ENCODE results near the gene DKK1. TPM values are rescaled to one million over a fixed set of nuclear protein-coding genes. Genes with fewer than 3 reads are reported as not detected.

Gene DKK1
- polyA plus RNA-seq, 1 donor (not counting 4 experiments of a cell fraction or from before 2014, with no cell fraction given), result 223 TPM

DNA sequence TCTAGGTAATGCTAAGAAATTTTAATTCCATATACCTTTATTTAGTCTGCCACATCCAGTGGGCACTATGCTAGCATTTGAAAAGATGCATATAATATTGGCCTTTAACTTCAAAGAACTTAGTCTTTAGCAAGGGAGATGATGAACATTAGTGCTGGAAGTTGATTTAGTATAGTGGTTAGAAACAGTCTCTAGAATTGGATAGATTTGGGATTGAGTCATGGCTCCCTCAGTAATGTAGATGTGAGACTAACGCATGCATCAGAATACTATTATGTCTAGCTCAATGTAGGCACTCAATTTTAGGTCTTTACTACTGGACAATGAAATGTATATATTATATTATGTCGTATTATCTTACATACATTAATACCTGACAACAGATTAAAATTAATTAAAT, 5.8 kb downstream of the DKK1 start:
- Histone ChIP-seq H3K9me3 (ENCODE audit: control insufficient read depth, low read depth, low read length) (no peaks in the 10 kb centered on the region), H3K4me2 (ENCODE audit: control insufficient read depth, extremely low read depth, insufficient read depth, low read depth, low read length) (no peak overlapping the region), H3K9me1 (ENCODE audit: control insufficient read depth, extremely low read depth, insufficient read depth, low read length) (no peaks in the 10 kb centered on the region), H3K4me3 (ENCODE audit: control insufficient read depth in 2 of 3, extremely low read depth in 1 of 3, insufficient read depth in 2 of 3, low read depth in 1 of 3, low read length in 3 of 3) (no peak overlapping the region), H3K79me2 (ENCODE audit: control insufficient read depth, insufficient read depth, low read length) (peaks cover 17% of the 10 kb centered on the region), H2AFZ (ENCODE audit: control insufficient read depth, low read length) (no peak overlapping the region), H4K20me1 (ENCODE audit: control insufficient read depth, extremely low read depth, insufficient read depth, low read length) (no peaks in the 10 kb centered on the region), H3K4me1 (ENCODE audit: control insufficient read depth, extremely low read depth, insufficient read depth, low read length) (peaks cover 35% of the 10 kb centered on the region), H3K27me3 (ENCODE audit: control insufficient read depth, extremely low read depth, insufficient read depth, low read length) (no peaks in the 10 kb centered on the region), H3K9ac (ENCODE audit: control insufficient read depth, extremely low read depth, insufficient read depth, low read length) (no peak overlapping the region), H3K27ac (ENCODE audit: control insufficient read depth, insufficient read depth, low read length) (peak overlapping the region; percentile 44), H3K36me3 (ENCODE audit: control insufficient read depth in 2 of 2, extremely low read depth in 1 of 2, insufficient read depth in 2 of 2, low read length in 2 of 2) (peaks cover 0 to 13% of the 10 kb centered on the region in 2 experiments)
- no peak for TF ChIP-seq EZH2 (IDR thresholded peaks at IDR 0.05; ENCODE audit: low read length)
- TF ChIP-seq, protein P1, sequence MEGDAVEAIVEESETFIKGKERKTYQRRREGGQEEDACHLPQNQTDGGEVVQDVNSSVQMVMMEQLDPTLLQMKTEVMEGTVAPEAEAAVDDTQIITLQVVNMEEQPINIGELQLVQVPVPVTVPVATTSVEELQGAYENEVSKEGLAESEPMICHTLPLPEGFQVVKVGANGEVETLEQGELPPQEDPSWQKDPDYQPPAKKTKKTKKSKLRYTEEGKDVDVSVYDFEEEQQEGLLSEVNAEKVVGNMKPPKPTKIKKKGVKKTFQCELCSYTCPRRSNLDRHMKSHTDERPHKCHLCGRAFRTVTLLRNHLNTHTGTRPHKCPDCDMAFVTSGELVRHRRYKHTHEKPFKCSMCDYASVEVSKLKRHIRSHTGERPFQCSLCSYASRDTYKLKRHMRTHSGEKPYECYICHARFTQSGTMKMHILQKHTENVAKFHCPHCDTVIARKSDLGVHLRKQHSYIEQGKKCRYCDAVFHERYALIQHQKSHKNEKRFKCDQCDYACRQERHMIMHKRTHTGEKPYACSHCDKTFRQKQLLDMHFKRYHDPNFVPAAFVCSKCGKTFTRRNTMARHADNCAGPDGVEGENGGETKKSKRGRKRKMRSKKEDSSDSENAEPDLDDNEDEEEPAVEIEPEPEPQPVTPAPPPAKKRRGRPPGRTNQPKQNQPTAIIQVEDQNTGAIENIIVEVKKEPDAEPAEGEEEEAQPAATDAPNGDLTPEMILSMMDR (optimal IDR thresholded peaks at IDR 0.05 in 1 of 3, IDR thresholded peaks at IDR 0.05 in 1 of 3, conservative IDR thresholded peaks at IDR 0.05 in 1 of 3; ENCODE audit: extremely low read depth in 1 of 3, insufficient read depth in 2 of 3, low read length in 3 of 3), result no peak
- DNase-seq (ENCODE audit: low read depth, low spot score) (no peak), FAIRE-seq (peak; percentile 41)
- dilution Hi-C loops (cut with MboI; ENCODE audit: extremely low pct_ligation_motif_present, low sequenced_read_pairs), result loop anchor here (25.0 kb wide), 1 partner anchor 242 kb away; no protein-coding TSS in a partner anchor

GRCh38 chr10:52322323-52322722, 8.2 kb downstream of the DKK1 start:
- no peak for TF ChIP-seq EZH2 (IDR thresholded peaks at IDR 0.05; ENCODE audit: low read length)
- TF ChIP-seq, protein P1 (optimal IDR thresholded peaks at IDR 0.05 in 1 of 3, IDR thresholded peaks at IDR 0.05 in 1 of 3, conservative IDR thresholded peaks at IDR 0.05 in 1 of 3; ENCODE audit: extremely low read depth in 1 of 3, insufficient read depth in 2 of 3, low read length in 3 of 3), result no peak
- no peaks in the 10 kb centered on the region for H3K9me1 ChIP-seq (ENCODE audit: control insufficient read depth, extremely low read depth, insufficient read depth, low read length)
- no peak overlapping the region for H3K9ac ChIP-seq (ENCODE audit: control insufficient read depth, extremely low read depth, insufficient read depth, low read length)
- H3K4me2 ChIP-seq (ENCODE audit: control insufficient read depth, extremely low read depth, insufficient read depth, low read depth, low read length), result no peak overlapping the region
- H3K27ac ChIP-seq (ENCODE audit: control insufficient read depth, insufficient read depth, low read length), result no peak overlapping the region
- no peak overlapping the region for H3K4me3 ChIP-seq (ENCODE audit: control insufficient read depth in 2 of 3, extremely low read depth in 1 of 3, insufficient read depth in 2 of 3, low read depth in 1 of 3, low read length in 3 of 3)
- H3K27me3 ChIP-seq (ENCODE audit: control insufficient read depth, extremely low read depth, insufficient read depth, low read length), result no peaks in the 10 kb centered on the region
- peaks cover 26% of the 10 kb centered on the region for H3K4me1 ChIP-seq (ENCODE audit: control insufficient read depth, extremely low read depth, insufficient read depth, low read length)
- no peaks in the 10 kb centered on the region for H3K36me3 ChIP-seq (ENCODE audit: control insufficient read depth in 2 of 2, extremely low read depth in 1 of 2, insufficient read depth in 2 of 2, low read length in 2 of 2)
- no peaks in the 10 kb centered on the region for H4K20me1 ChIP-seq (ENCODE audit: control insufficient read depth, extremely low read depth, insufficient read depth, low read length)
- peak; percentile 23 for FAIRE-seq
- dilution Hi-C loops (cut with MboI; ENCODE audit: extremely low pct_ligation_motif_present, low sequenced_read_pairs), result loop anchor here (25.0 kb wide), 1 partner anchor 240 kb away; no protein-coding TSS in a partner anchor
- no peaks in the 10 kb centered on the region for H3K9me3 ChIP-seq (ENCODE audit: control insufficient read depth, low read depth, low read length)
- no peaks in the 10 kb centered on the region for H3K79me2 ChIP-seq (ENCODE audit: control insufficient read depth, insufficient read depth, low read length)
- H2AFZ ChIP-seq (ENCODE audit: control insufficient read depth, low read length), result peak overlapping the region; percentile 26
- DNase-seq (ENCODE audit: low read depth, low spot score), result no peak
